H1 (cell line): ENCODE results near the gene ACY1. TPM values are rescaled to one million over a fixed set of nuclear protein-coding genes. Genes with fewer than 3 reads are reported as not detected.

Experiments
- CTCF ChIA-PET: fragments of 300-600 bp; sonication (Branson Sonifier 250); formaldehyde crosslinking; loops from one replicate; lab custom pipeline; 2021; ENCODE audit not compliant: partially characterized antibody; lab: Charles Lee
- POLR2A ChIA-PET: fragments of 300-600 bp; sonication (Branson Sonifier 250); formaldehyde crosslinking; loops from one replicate; lab custom pipeline; 2021; ENCODE audit warnings: inconsistent platforms; ENCODE audit not compliant: partially characterized antibody; lab: Charles Lee
- DNase-seq, 2 experiments: peaks; one replicate each; pipeline versions ENCODE4 v3.0.0 to v3.0.0-alpha.2; 2010 to 2022; ENCODE audit warnings: low spot score in 2 of 2, low read depth in 1 of 2, mixed read lengths in 1 of 2
- FAIRE-seq: peaks from 2 replicates; lab custom pipeline; 2011; peaks lifted over from hg19 to GRCh38; lab: Jason Lieb, UNC
- H2AFZ ChIP-seq: 2 replicates; pipeline ENCODE4 v1.8.1; 2012; ENCODE audit warnings: low read length, inconsistent platforms
- H2AK5ac ChIP-seq: 2 replicates; pipeline ENCODE4 v1.6.1; 2013; ENCODE audit warnings: low read depth, low read length
- H2BK120ac ChIP-seq: replicated peaks from 2 replicates; pipeline ENCODE3; 2013; ENCODE audit warnings: low read depth, low read length, inconsistent platforms
- H2BK12ac ChIP-seq: 2 replicates; pipeline ENCODE4 v1.6.1; 2013; ENCODE audit warnings: low read depth, low read length
- H2BK15ac ChIP-seq: 2 replicates; pipeline ENCODE4 v1.6.1; 2013; ENCODE audit warnings: low read length
- H2BK20ac ChIP-seq: 2 replicates; pipeline ENCODE4 v1.6.1; 2013; ENCODE audit warnings: low read length
- H2BK5ac ChIP-seq: 2 replicates; pipeline ENCODE4 v1.6.1; 2013; ENCODE audit warnings: low read depth, low read length
- H3K14ac ChIP-seq: 2 replicates; pipeline ENCODE4 v1.6.1; 2013; ENCODE audit warnings: inconsistent platforms; ENCODE audit not compliant: insufficient read length
- H3K18ac ChIP-seq: 2 replicates; pipeline ENCODE4 v1.6.1; 2013; ENCODE audit warnings: low read length; ENCODE audit errors: extremely low read depth
- H3K23ac ChIP-seq: 2 replicates; pipeline ENCODE4 v1.6.1; 2013; ENCODE audit warnings: inconsistent platforms; ENCODE audit not compliant: insufficient read length
- H3K23me2 ChIP-seq: 2 replicates; pipeline ENCODE4 v1.6.1; 2013; ENCODE audit warnings: low read depth, low read length
- H3K27ac ChIP-seq: 2 replicates; pipeline ENCODE4 v1.6.1; 2011; ENCODE audit warnings: low read depth, low read length, inconsistent platforms
- H3K27me3 ChIP-seq, 4 experiments: replicated peaks in 1 of 4; 1 replicate in 1 of 4; 2 replicates in 3 of 4; pipeline versions ENCODE4 v1.6.1 to v1.8.1; 2011 to 2013; ENCODE audit warnings: low read length in 3 of 4, mild to moderate bottlenecking in 3 of 4, inconsistent platforms in 2 of 4, mixed read lengths in 2 of 4, moderate library complexity in 1 of 4; ENCODE audit not compliant: control insufficient read depth in 3 of 4, insufficient read depth in 3 of 4; ENCODE audit errors: extremely low read depth in 1 of 4
- H3K36me3 ChIP-seq, 4 experiments: 2 replicates each; pipeline versions ENCODE4 v1.6.1 to v1.8.1; 2011 to 2013; ENCODE audit warnings: mild to moderate bottlenecking in 4 of 4, low read length in 3 of 4, moderate library complexity in 2 of 4, control low read depth in 1 of 4, inconsistent platforms in 1 of 4; ENCODE audit not compliant: insufficient read depth in 4 of 4, control insufficient read depth in 2 of 4
- H3K4ac ChIP-seq: replicated peaks from 2 replicates; pipeline ENCODE3; 2013; ENCODE audit warnings: low read length, low read depth, mixed read lengths, inconsistent platforms; ENCODE audit not compliant: insufficient read length
- H3K4me1 ChIP-seq, 4 experiments: replicated peaks in 1 of 4; 1 replicate in 1 of 4; 2 replicates in 3 of 4; pipeline versions ENCODE4 v1.6.1 to v1.8.1; 2011 to 2013; ENCODE audit warnings: low read length in 3 of 4, inconsistent platforms in 2 of 4, mixed read lengths in 1 of 4; ENCODE audit not compliant: insufficient read depth in 4 of 4, control insufficient read depth in 3 of 4
- H3K4me2 ChIP-seq, 2 experiments: 2 replicates each; pipeline versions ENCODE4 v1.6.1 to v1.8.1; 2011 to 2013; ENCODE audit warnings: low read depth in 2 of 2, low read length in 2 of 2, control low read depth in 1 of 2, inconsistent platforms in 1 of 2, mild to moderate bottlenecking in 1 of 2; ENCODE audit not compliant: insufficient read depth in 1 of 2
- H3K4me3 ChIP-seq, 4 experiments: fragments of 200-600, 300-600 bp in 1 of 4; sonication (generic), shearing (Covaris generic), sonication (Bioruptor Twin) in 1 of 4; 2 replicates each; pipeline versions ENCODE4 v1.5.1 to v1.8.1; 2011 to 2016; ENCODE audit warnings: low read length in 4 of 4, low read depth in 3 of 4, control low read depth in 2 of 4, inconsistent platforms in 2 of 4, mild to moderate bottlenecking in 2 of 4, mixed read lengths in 1 of 4, moderate library complexity in 1 of 4; ENCODE audit not compliant: insufficient read depth in 2 of 4; ENCODE audit errors: extremely low read depth in 1 of 4
- H3K56ac ChIP-seq: replicated peaks from 2 replicates; pipeline ENCODE3; 2013; ENCODE audit warnings: low read depth, mild to moderate bottlenecking, mixed read lengths, low read length, inconsistent platforms; ENCODE audit not compliant: insufficient read length
- H3K79me1 ChIP-seq: 2 replicates; pipeline ENCODE4 v1.6.1; 2013; ENCODE audit warnings: low read depth, low read length, control low read depth
- H3K79me2 ChIP-seq, 2 experiments: 2 replicates each; pipeline versions ENCODE4 v1.6.1 to v1.8.1; 2012 to 2013; ENCODE audit warnings: low read length in 2 of 2, mild to moderate bottlenecking in 2 of 2, inconsistent platforms in 1 of 2; ENCODE audit not compliant: insufficient read depth in 2 of 2, control insufficient read depth in 1 of 2
- H3K9ac ChIP-seq, 4 experiments: replicated peaks in 1 of 4; 1 replicate in 1 of 4; 2 replicates in 3 of 4; pipeline versions ENCODE4 v1.6.1 to v1.8.1; 2011 to 2013; ENCODE audit warnings: low read depth in 3 of 4, low read length in 3 of 4, control low read depth in 2 of 4, mild to moderate bottlenecking in 2 of 4, moderate library complexity in 2 of 4, inconsistent platforms in 1 of 4; ENCODE audit errors: extremely low read depth in 1 of 4
- H3K9me3 ChIP-seq, 2 experiments: 2 replicates each; pipeline versions ENCODE4 v1.6.1 to v1.8.1; 2012 to 2013; ENCODE audit warnings: mild to moderate bottlenecking in 2 of 2, moderate library complexity in 2 of 2, control low read depth in 1 of 2, inconsistent platforms in 1 of 2, low read depth in 1 of 2, low read length in 1 of 2, mixed read lengths in 1 of 2; ENCODE audit not compliant: insufficient read depth in 2 of 2
- H4K20me1 ChIP-seq, 2 experiments: replicated peaks in 1 of 2; 2 replicates each; pipeline versions ENCODE3 to v1.8.1; 2011 to 2013; ENCODE audit warnings: inconsistent platforms in 2 of 2, low read length in 2 of 2, mild to moderate bottlenecking in 1 of 2; ENCODE audit not compliant: insufficient read depth in 2 of 2, control insufficient read depth in 1 of 2
- H4K5ac ChIP-seq: 2 replicates; pipeline ENCODE4 v1.6.1; 2013; ENCODE audit warnings: low read length, low read depth, mixed read lengths, inconsistent platforms; ENCODE audit not compliant: insufficient read length
- H4K8ac ChIP-seq: 2 replicates; pipeline ENCODE4 v1.8.0; 2013; ENCODE audit warnings: mild to moderate bottlenecking, moderate library complexity, low read length, inconsistent platforms; ENCODE audit not compliant: insufficient read depth; ENCODE audit errors: extremely low read depth
- H4K91ac ChIP-seq: replicated peaks from 2 replicates; pipeline ENCODE3; 2013; ENCODE audit warnings: low read length, mixed read lengths, inconsistent platforms; ENCODE audit not compliant: insufficient read length
- ASH2L ChIP-seq: fragments of 200-600, 300-600 bp; sonication (generic); IDR thresholded peaks from one replicate; pipeline ENCODE4 v1.7.1; 2017; ENCODE audit warnings: low read length
- CEBPB ChIP-seq: IDR thresholded peaks from 2 replicates; pipeline ENCODE4 v1.6.1; 2012; ENCODE audit warnings: low read depth, low read length
- PHF8 ChIP-seq: fragments of 200-600 bp; sonication (generic); conservative IDR thresholded peaks from 2 replicates; pipeline ENCODE4 v1.7.1; 2012; ENCODE audit warnings: low read depth, mild to moderate bottlenecking, inconsistent platforms, low read length, moderate library complexity
- RFX5 ChIP-seq: IDR thresholded peaks from 2 replicates; pipeline ENCODE4 v1.6.1; 2011; ENCODE audit warnings: low read depth, low read length, improper control_type of control experiment, borderline replicate concordance
- SRF ChIP-seq: IDR thresholded peaks from 2 replicates; pipeline ENCODE4 v1.6.1; 2011; ENCODE audit warnings: mild to moderate bottlenecking, low read depth, low read length, moderate library complexity
- TEAD4 ChIP-seq: IDR thresholded peaks from 2 replicates; pipeline ENCODE4 v1.6.1; 2012; ENCODE audit warnings: low read depth, low read length, inconsistent platforms, mixed read lengths
- WGBS, 2 experiments: shearing (Covaris generic) in 1 of 2; methylation state at CpG; one replicate each; pipeline versions ENCODE4 v1.1.6 to v1.1.7; 2013 to 2015; ENCODE audit warnings: low lambda C conversion rate in 2 of 2, mixed read lengths in 2 of 2, inconsistent platforms in 1 of 2, low coverage in 1 of 2, missing lambda C conversion rate in 1 of 2; ENCODE audit not compliant: insufficient replicate concordance in 2 of 2, insufficient coverage in 1 of 2, insufficient read length in 1 of 2; ENCODE audit errors: extremely low coverage in 1 of 2, missing lambda C conversion rate in 1 of 2; 5-methylcytosine and 5-hydroxymethylcytosine counted together
- polyA plus RNA-seq, 7 experiments: library from polyadenylated mRNA; depleted of rRNA in 3 of 7; stranded (reverse) in 5 of 7; unstranded in 2 of 7; fragments of >200 nt in 5 of 7; fragments of 200-250 nt in 2 of 7; gene quantifications; 1 replicate in 5 of 7; 2 replicates in 1 of 7; 4 replicates in 1 of 7; pipeline versions ENCODE4 v1.2.1 to v1.2.3, GENCODE V29; 2011 to 2013; ENCODE audit warnings: missing spikeins in 2 of 7, mixed read lengths in 2 of 7
- total RNA-seq: library from RNA; stranded (reverse); fragmentation: NEBNext Ultra II Directional; extraction: Animal tissue kit (Norgen Biotek cat#: 25700); gene quantifications from 2 replicates; pipeline ENCODE4 v1.2.1, GENCODE V29; 2021
- TF ChIP-seq, protein P1 (sequence below): IDR thresholded peaks from 2 replicates; pipeline ENCODE4 v1.6.1; 2012; ENCODE audit warnings: inconsistent platforms
- TF ChIP-seq, protein P2 (sequence below): IDR thresholded peaks from 2 replicates; pipeline ENCODE4 v1.6.1; 2012; ENCODE audit warnings: low read length, inconsistent platforms

The ACY1 gene
- total and polyA plus RNA-seq, 2 of the 8 experiments (the other 6 are each of a cell fraction or from before 2014, with no cell fraction given): 48.3 to 113 TPM

DNA sequence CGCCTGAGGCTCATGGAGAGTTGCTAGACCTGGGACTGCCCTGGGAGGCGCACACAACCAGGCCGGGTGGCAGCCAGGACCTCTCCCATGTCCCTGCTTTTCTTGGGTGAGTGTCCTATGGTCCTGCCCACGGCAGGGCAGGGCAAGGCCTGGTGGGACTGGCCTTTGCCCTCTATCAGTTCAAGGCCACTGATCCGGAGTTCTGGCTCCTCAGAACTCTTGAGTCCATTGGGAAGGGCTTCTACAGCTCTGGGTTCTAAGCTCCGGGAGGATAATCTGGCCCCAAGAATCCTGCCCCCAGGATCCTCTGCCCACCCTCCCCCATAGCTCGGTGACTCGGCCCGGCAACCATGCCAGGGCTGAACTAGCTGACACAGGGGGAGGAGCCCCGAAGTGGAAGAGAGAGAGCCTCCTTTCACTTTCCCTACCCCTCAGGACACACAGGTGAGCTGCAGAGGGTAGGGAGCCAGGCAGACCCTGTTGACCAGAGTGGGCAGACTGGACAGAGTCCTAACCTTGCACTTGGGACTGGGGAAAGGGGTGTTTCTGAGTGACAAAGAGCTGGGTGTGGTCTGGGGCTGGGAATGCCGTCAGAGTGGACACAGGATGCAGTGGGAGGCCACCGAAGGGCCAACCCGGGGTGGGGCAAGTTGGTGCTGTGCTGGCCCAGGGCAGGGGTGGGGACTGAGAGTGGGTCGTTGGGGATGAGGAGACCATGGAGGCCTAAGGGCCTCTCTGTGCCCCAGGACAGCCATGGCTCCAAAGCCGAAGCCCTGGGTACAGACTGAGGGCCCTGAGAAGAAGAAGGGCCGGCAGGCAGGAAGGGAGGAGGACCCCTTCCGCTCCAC, 40.5 kb upstream of the ACY1 start:
- H3K27me3 ChIP-seq: peaks cover 0 to 10% (median 4%) of the 10 kb centered on the region in 4 experiments; a peak in 4 of 7 replicates
- ChIA-PET CTCF (interaction anchor here (0.6 to 5.1 kb wide), 19 partner anchors 10 to 238 kb away, joined by 3 to 44 read pairs (median 5); partner anchors contain the start of genes ABHD14A, ABHD14B, ACY1 and GPR62), POLR2A (interaction anchor here (0.6 to 15.7 kb wide), 9 partner anchors 11 to 443 kb away, joined by 3 to 148 read pairs (median 7); partner anchors contain the start of genes ABHD14A, ABHD14B, ACY1 and GPR62)
- H3K4me2 ChIP-seq: peak overlapping the region; percentile 16 to 73; a peak in 3 of 4 replicates
- no peak overlapping the region for H2BK12ac ChIP-seq
- peak overlapping the region; percentile 77 for H4K5ac ChIP-seq
- H3K9ac ChIP-seq: no peak overlapping the region
- H2AFZ ChIP-seq: peak overlapping the region; percentile 65; the same call in 1 of the 2 replicates
- FAIRE-seq (no peak), DNase-seq (no peak)
- peak overlapping the region; percentile 59 for H2BK120ac ChIP-seq
- no peak overlapping the region for H3K14ac ChIP-seq
- no peak overlapping the region for H3K23ac ChIP-seq
- no peak overlapping the region for H2BK20ac ChIP-seq
- peak overlapping the region; percentile 55 for H3K56ac ChIP-seq
- H3K36me3 ChIP-seq: peaks cover 0 to 5% (median 4%) of the 10 kb centered on the region in 4 experiments; a peak in 3 of 8 replicates
- H3K4me1 ChIP-seq: peaks cover 2 to 13% (median 6%) of the 10 kb centered on the region in 4 experiments
- H3K9me3 ChIP-seq: no peaks in the 10 kb centered on the region
- H2BK15ac ChIP-seq: peak overlapping the region; percentile 88; the same call in 1 of the 2 replicates
- peak overlapping the region; percentile 96 for H3K4ac ChIP-seq
- peak overlapping the region; percentile 93 for H4K91ac ChIP-seq
- peaks cover 9% of the 10 kb centered on the region; the same call in 1 of the 2 replicates for H3K23me2 ChIP-seq
- no peak overlapping the region for H3K27ac ChIP-seq
- no peak overlapping the region for H2AK5ac ChIP-seq
- peaks cover 0 to 30% of the 10 kb centered on the region in 2 experiments; a peak in 3 of 4 replicates for H3K79me2 ChIP-seq
- 0 out of 2 replicates have a peak overlapping the region, but pooled peaks have one; percentile 71 for H2BK5ac ChIP-seq
- H4K8ac ChIP-seq: peak overlapping the region; percentile 88
- H3K18ac ChIP-seq: peak overlapping the region; percentile 83; the same call in 1 of the 2 replicates
- peaks cover 12% of the 10 kb centered on the region for H3K79me1 ChIP-seq
- H4K20me1 ChIP-seq: peaks cover 3 to 16% of the 10 kb centered on the region in 2 experiments
- H3K4me3 ChIP-seq: peak overlapping the region in 3 of 4 experiments; percentile 36 to 52 (median 44); a peak in 5 of 8 replicates
- WGBS, 2 experiments: 85% methylated on average over 15 of the region's 17 CpGs; no CpG with 5 or more reads in 1 of the 2 experiments
- TF ChIP-seq ASH2L (no peak), SRF (no peak), RFX5 (no peak), PHF8 (no peak), CEBPB (no peak), TEAD4 (no peak)
- TF ChIP-seq, protein P1, sequence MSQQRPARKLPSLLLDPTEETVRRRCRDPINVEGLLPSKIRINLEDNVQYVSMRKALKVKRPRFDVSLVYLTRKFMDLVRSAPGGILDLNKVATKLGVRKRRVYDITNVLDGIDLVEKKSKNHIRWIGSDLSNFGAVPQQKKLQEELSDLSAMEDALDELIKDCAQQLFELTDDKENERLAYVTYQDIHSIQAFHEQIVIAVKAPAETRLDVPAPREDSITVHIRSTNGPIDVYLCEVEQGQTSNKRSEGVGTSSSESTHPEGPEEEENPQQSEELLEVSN: no peak
- TF ChIP-seq, protein P2, sequence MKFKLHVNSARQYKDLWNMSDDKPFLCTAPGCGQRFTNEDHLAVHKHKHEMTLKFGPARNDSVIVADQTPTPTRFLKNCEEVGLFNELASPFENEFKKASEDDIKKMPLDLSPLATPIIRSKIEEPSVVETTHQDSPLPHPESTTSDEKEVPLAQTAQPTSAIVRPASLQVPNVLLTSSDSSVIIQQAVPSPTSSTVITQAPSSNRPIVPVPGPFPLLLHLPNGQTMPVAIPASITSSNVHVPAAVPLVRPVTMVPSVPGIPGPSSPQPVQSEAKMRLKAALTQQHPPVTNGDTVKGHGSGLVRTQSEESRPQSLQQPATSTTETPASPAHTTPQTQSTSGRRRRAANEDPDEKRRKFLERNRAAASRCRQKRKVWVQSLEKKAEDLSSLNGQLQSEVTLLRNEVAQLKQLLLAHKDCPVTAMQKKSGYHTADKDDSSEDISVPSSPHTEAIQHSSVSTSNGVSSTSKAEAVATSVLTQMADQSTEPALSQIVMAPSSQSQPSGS: no peak
